Endothelial cell of umbilical vein (primary cell): ENCODE data around the gene EMC9. TPM values are rescaled to one million over a fixed set of nuclear protein-coding genes. Genes with fewer than 3 reads are reported as not detected.

Experiments
- BruUV-seq: library from RNA; stranded (reverse); fragments of 400-500 nt; replicated peaks from 2 replicates; lab custom pipeline; 2021; lab: Mats Ljungman, UMichigan
- CTCF ChIA-PET: fragments of 300-600, 350-600 bp; sonication (Branson Sonifier 250); formaldehyde crosslinking; loops from one replicate; lab custom pipeline; 2021; ENCODE audit warnings: antibody characterized with exemption, inconsistent platforms; lab: Charles Lee
- POLR2A ChIA-PET: fragments of 300-600, 350-600 bp; sonication (Branson Sonifier 250); formaldehyde crosslinking; loops from one replicate; lab custom pipeline; 2021; ENCODE audit warnings: antibody characterized with exemption, inconsistent platforms; lab: Charles Lee
- DNase-seq: peaks from one replicate; pipeline ENCODE4 v3.0.0-alpha.2; 2011; ENCODE audit warnings: low read depth, low spot score
- FAIRE-seq: peaks from 2 replicates; lab custom pipeline; 2011; peaks lifted over from hg19 to GRCh38; lab: Jason Lieb, UNC
- H2AFZ ChIP-seq: 2 replicates; pipeline ENCODE4 v1.6.0; 2012; ENCODE audit warnings: low read depth, low read length, control low read depth, inconsistent platforms
- H3K27ac ChIP-seq: 2 replicates; pipeline ENCODE4 v1.5.1; 2011; ENCODE audit warnings: low read depth, mild to moderate bottlenecking, control low read depth, low read length, moderate library complexity; ENCODE audit not compliant: insufficient read depth
- H3K27me3 ChIP-seq, 2 experiments: 2 replicates each; pipeline versions ENCODE4 v1.6.0 to v1.6.1; 2011; ENCODE audit warnings: low read length in 2 of 2, mixed read lengths in 1 of 2; ENCODE audit not compliant: control insufficient read depth in 2 of 2, insufficient read depth in 2 of 2
- H3K36me3 ChIP-seq, 2 experiments: 2 replicates in 1 of 2; 3 replicates in 1 of 2; pipeline ENCODE4 v1.5.1; 2011; ENCODE audit warnings: low read length in 2 of 2, mild to moderate bottlenecking in 1 of 2, moderate library complexity in 1 of 2; ENCODE audit not compliant: control insufficient read depth in 2 of 2, insufficient read depth in 2 of 2; ENCODE audit errors: extremely low read depth in 1 of 2
- H3K4me1 ChIP-seq: 3 replicates; pipeline ENCODE4 v1.5.1; 2011; ENCODE audit warnings: mild to moderate bottlenecking, low read length; ENCODE audit not compliant: control insufficient read depth, insufficient read depth; ENCODE audit errors: extremely low read depth
- H3K4me2 ChIP-seq: 2 replicates; pipeline ENCODE4 v1.6.1; 2011; ENCODE audit warnings: low read length, control low read depth, mixed read lengths; ENCODE audit not compliant: insufficient read depth
- H3K4me3 ChIP-seq, 3 experiments: fragments of 200-600 bp in 1 of 3; sonication (generic), shearing (Covaris generic) in 1 of 3; replicated peaks in 1 of 3; 2 replicates each; pipeline ENCODE4 v1.5.1; 2011 to 2016; ENCODE audit warnings: control low read depth in 3 of 3, low read length in 3 of 3, mild to moderate bottlenecking in 2 of 3, inconsistent platforms in 1 of 3, low read depth in 1 of 3, moderate library complexity in 1 of 3; ENCODE audit not compliant: insufficient read depth in 1 of 3
- H3K79me2 ChIP-seq: 2 replicates; pipeline ENCODE4 v1.6.0; 2012; ENCODE audit warnings: low read length, inconsistent platforms; ENCODE audit not compliant: control insufficient read depth, insufficient read depth
- H3K9ac ChIP-seq: replicated peaks from 2 replicates; pipeline ENCODE3; 2011; ENCODE audit warnings: low read length, control low read depth; ENCODE audit not compliant: insufficient read depth; ENCODE audit errors: extremely low read depth
- H3K9me1 ChIP-seq: replicated peaks from 3 replicates; pipeline ENCODE4 v1.6.0; 2011; ENCODE audit warnings: mild to moderate bottlenecking, low read length; ENCODE audit not compliant: control insufficient read depth, insufficient read depth; ENCODE audit errors: extremely low read depth
- H3K9me3 ChIP-seq: replicated peaks from 2 replicates; pipeline ENCODE4 v1.5.1; 2012; ENCODE audit warnings: low read length, inconsistent platforms; ENCODE audit not compliant: control insufficient read depth, insufficient read depth
- H4K20me1 ChIP-seq: replicated peaks from 2 replicates; pipeline ENCODE3; 2011; ENCODE audit warnings: mild to moderate bottlenecking, low read length; ENCODE audit not compliant: control insufficient read depth, insufficient read depth; ENCODE audit errors: extremely low read depth
- CTCF ChIP-seq, 2 donors: IDR thresholded peaks; 1 replicate in 1 of 2; 2 replicates in 1 of 2; pipeline ENCODE4 v1.5.1; 2011; ENCODE audit warnings: low read length in 2 of 2, mild to moderate bottlenecking in 2 of 2, moderate library complexity in 2 of 2, control low read depth in 1 of 2, inconsistent platforms in 1 of 2, low read depth in 1 of 2; ENCODE audit not compliant: insufficient read depth in 1 of 2; ENCODE audit errors: extremely low read depth in 1 of 2
- EZH2 ChIP-seq: IDR thresholded peaks from 2 replicates; pipeline ENCODE4 v1.6.1; 2012; ENCODE audit warnings: borderline replicate concordance, low read depth, mild to moderate bottlenecking, moderate library complexity, low read length, inconsistent platforms; ENCODE audit not compliant: severe bottlenecking
- FOS ChIP-seq: IDR thresholded peaks from 2 replicates; pipeline ENCODE4 v1.6.1; 2011; ENCODE audit warnings: mild to moderate bottlenecking, low read length, moderate library complexity, borderline replicate concordance; ENCODE audit not compliant: insufficient read depth
- GATA2 ChIP-seq: IDR thresholded peaks from 2 replicates; pipeline ENCODE4 v1.7.0; 2011; ENCODE audit warnings: low read depth, mild to moderate bottlenecking, moderate library complexity, mixed read lengths, low read length; ENCODE audit not compliant: insufficient read length, insufficient read depth
- JUN ChIP-seq: IDR thresholded peaks from 2 replicates; pipeline ENCODE4 v1.6.1; 2011; ENCODE audit warnings: borderline replicate concordance, low read depth; ENCODE audit not compliant: insufficient read length, insufficient read depth
- MAX ChIP-seq: IDR thresholded peaks from 2 replicates; pipeline ENCODE4 v1.6.1; 2011; ENCODE audit not compliant: insufficient read depth, insufficient read length
- MYC ChIP-seq: IDR thresholded peaks from one replicate; pipeline ENCODE4 v1.6.1; 2011; ENCODE audit warnings: mild to moderate bottlenecking, low read depth, low read length
- POLR2A ChIP-seq: IDR thresholded peaks from 2 replicates; pipeline ENCODE4 v1.6.1; 2012; ENCODE audit warnings: low read depth, mild to moderate bottlenecking, control low read depth, low read length
- POLR2AphosphoS5 ChIP-seq: IDR thresholded peaks from 2 replicates; pipeline ENCODE4 v1.6.1; 2012; ENCODE audit warnings: low read depth, mild to moderate bottlenecking, control low read depth, low read length, moderate library complexity; ENCODE audit not compliant: insufficient read depth
- dilution Hi-C: fragments of 300-500 bp; cut with MboI; formaldehyde crosslinking; loops from one replicate; pipeline ENCODE4 v1.15.0; 2019; ENCODE audit warnings: low sequenced_read_pairs; ENCODE audit not compliant: extremely low pct_ligation_motif_present
- intact Hi-C: fragments of 100-400 bp; cut with micrococcal nuclease; formaldehyde crosslinking; loops from one replicate; pipeline ENCODE4 v1.10.0; 2022
- polyA plus RNA-seq, 4 experiments: library from polyadenylated mRNA; depleted of rRNA in 3 of 4; stranded (reverse) in 3 of 4; unstranded in 1 of 4; fragments of >200 nt; gene quantifications; 2 replicates each; pipeline versions ENCODE4 v1.2.1 to v1.2.3, GENCODE V29; 2011 to 2012; ENCODE audit warnings: missing spikeins in 1 of 4
- total RNA-seq: library from RNA; stranded (reverse); gene quantifications from 2 replicates; pipeline ENCODE4 v1.2.3, GENCODE V29; 2021

Gene EMC9
- total and polyA plus RNA-seq, 2 donors (not counting 3 experiments of a cell fraction or from before 2014, with no cell fraction given): 21.8 to 31.8 TPM

- FAIRE-seq (no peak), DNase-seq (no peak)
- Histone ChIP-seq H3K79me2 (peaks cover 5% of the 10 kb centered on the region), H3K9me3 (no peaks in the 10 kb centered on the region), H3K27me3 (no peaks in the 10 kb centered on the region), H3K36me3 (peaks cover 0 to 30% of the 10 kb centered on the region in 2 experiments), H3K4me3 (no peak overlapping the region), H3K9me1 (no peaks in the 10 kb centered on the region), H3K4me1 (peaks cover 6% of the 10 kb centered on the region), H4K20me1 (no peaks in the 10 kb centered on the region), H3K4me2 (no peak overlapping the region), H3K9ac (no peak overlapping the region), H3K27ac (no peak overlapping the region), H2AFZ (no peak overlapping the region)
- CTCF ChIA-PET: interaction anchor here (0.9 to 1.2 kb wide), 3 partner anchors 24 to 111 kb away, joined by 3 read pairs; partner anchors contain the start of gene IRF9
- intact Hi-C loops (no loop called here), dilution Hi-C loops (no loop called here)
- no peak for TF ChIP-seq MAX
- no TSS peak for BruUV-seq
- POLR2A ChIA-PET: interaction anchor here (1.2 kb wide), 1 partner anchor 24 kb away, joined by 3 read pairs; the partner anchor contains the start of gene IRF9
Measured at GRCh38 chr14:24185026-24185425, 43.6 kb upstream of the EMC9 start.

- no peak for TF ChIP-seq MYC
- no peak for TF ChIP-seq POLR2AphosphoS5
- TF ChIP-seq FOS: no peak
- no peak for TF ChIP-seq POLR2A
- no peak for TF ChIP-seq EZH2
- TF ChIP-seq JUN: no peak
- TF ChIP-seq GATA2: no peak
- TF ChIP-seq MAX: no peak
- no peak for TF ChIP-seq CTCF (IDR thresholded peaks at IDR 0.05; ENCODE audit: extremely low read depth in 1 of 2, insufficient read depth in 1 of 2, low read depth in 1 of 2, low read length in 2 of 2)
- dilution Hi-C loops: no loop called here
- Histone ChIP-seq H2AFZ (no peak overlapping the region), H3K79me2 (peaks cover 5% of the 10 kb centered on the region), H3K36me3 (peaks cover 0 to 36% of the 10 kb centered on the region in 2 experiments), H3K27me3 (no peaks in the 10 kb centered on the region), H4K20me1 (no peaks in the 10 kb centered on the region), H3K9me1 (no peaks in the 10 kb centered on the region), H3K4me2 (no peak overlapping the region), H3K4me3 (no peak overlapping the region), H3K9me3 (no peaks in the 10 kb centered on the region), H3K27ac (no peak overlapping the region), H3K4me1 (peaks cover 6% of the 10 kb centered on the region), H3K9ac (no peak overlapping the region)
- ChIA-PET CTCF (no interaction called here), POLR2A (interaction anchor here (1.2 kb wide), 1 partner anchor 24 kb away, joined by 3 read pairs; the partner anchor contains the start of gene IRF9)
- intact Hi-C loops: no loop called here
- DNase-seq (no peak), FAIRE-seq (no peak)
- no TSS peak for BruUV-seq
Measured at GRCh38 chr14:24184104-24184970, 42.9 kb upstream of the EMC9 start.
